Ishikawa (cell line): ENCODE data around the gene NRG3.

Experiments used
- EP300 ChIP-seq: IDR thresholded peaks from 2 replicates; pipeline ENCODE4 v1.6.1; 2012; ENCODE audit warnings: borderline replicate concordance
- TAF1 ChIP-seq: IDR thresholded peaks from 2 replicates; pipeline ENCODE4 v1.6.1; 2012; ENCODE audit warnings: low read depth, mild to moderate bottlenecking
- ZBTB7A ChIP-seq: IDR thresholded peaks from 2 replicates; pipeline ENCODE4 v1.6.1; 2012; ENCODE audit warnings: low read depth

- TF ChIP-seq EP300, result no peak
- no peak for TF ChIP-seq ZBTB7A
- no peak for TF ChIP-seq TAF1
These were observed 525.8 kb downstream of the NRG3 start for GRCh38 chr10:82400841-82401240.
